Muscle of leg (tissue), 11 donors: ENCODE data around the gene ALOX5. TPM values are rescaled to one million over a fixed set of nuclear protein-coding genes. Genes with fewer than 3 reads are reported as not detected.
"Not testable (repeated sequence)": the region's sequence is repeated elsewhere in the genome, so short reads cannot be mapped to it uniquely, and the experiment has no call there.

Source experiments
- DNase-seq: peaks from one replicate; pipeline ENCODE4 v3.0.0; 2013
- H3K27ac ChIP-seq: one replicate; pipeline ENCODE4 v1.5.1; 2013; ENCODE audit warnings: mild to moderate bottlenecking, low read length, control low read depth
- H3K27me3 ChIP-seq: one replicate; pipeline ENCODE4 v1.6.1; 2013; ENCODE audit warnings: low read length; ENCODE audit not compliant: control insufficient read depth, insufficient read depth
- H3K36me3 ChIP-seq: one replicate; pipeline ENCODE4 v1.6.1; 2013; ENCODE audit warnings: low read length; ENCODE audit not compliant: control insufficient read depth, insufficient read depth
- H3K4me1 ChIP-seq: one replicate; pipeline ENCODE4 v1.6.1; 2013; ENCODE audit warnings: low read length; ENCODE audit not compliant: control insufficient read depth, insufficient read depth
- H3K4me3 ChIP-seq: one replicate; pipeline ENCODE4 v1.5.1; 2013; ENCODE audit warnings: low read length, control low read depth
- H3K9me3 ChIP-seq: replicated peaks from 2 replicates; pipeline ENCODE4 v1.6.1; 2013; ENCODE audit warnings: low read depth, low read length; ENCODE audit not compliant: control insufficient read depth
- WGBS: methylation state at CpG from one replicate; pipeline ENCODE4 v1.1.5; 2013; ENCODE audit warnings: missing lambda C conversion rate; ENCODE audit not compliant: insufficient coverage; 5-methylcytosine and 5-hydroxymethylcytosine counted together
- polyA plus RNA-seq, 8 donors: library from polyadenylated mRNA; unstranded; fragments of 120-200 nt; gene quantifications; one replicate each; pipeline versions ENCODE4 v1.2.1 to v1.2.3, GENCODE V29; 2013; ENCODE audit warnings: inconsistent platforms in 1 of 8, low replicate concordance in 1 of 8; ENCODE audit not compliant: insufficient read length in 8 of 8, insufficient read depth in 1 of 8
- total RNA-seq: library from RNA; stranded (reverse); fragments of 120-200 nt; gene quantifications from one replicate; pipeline ENCODE4 v1.2.4, GENCODE V29; 2013

The ALOX5 gene
- total and polyA plus RNA-seq, 9 donors, result 0.58 to 1.9 (median 1.2) TPM

DNA sequence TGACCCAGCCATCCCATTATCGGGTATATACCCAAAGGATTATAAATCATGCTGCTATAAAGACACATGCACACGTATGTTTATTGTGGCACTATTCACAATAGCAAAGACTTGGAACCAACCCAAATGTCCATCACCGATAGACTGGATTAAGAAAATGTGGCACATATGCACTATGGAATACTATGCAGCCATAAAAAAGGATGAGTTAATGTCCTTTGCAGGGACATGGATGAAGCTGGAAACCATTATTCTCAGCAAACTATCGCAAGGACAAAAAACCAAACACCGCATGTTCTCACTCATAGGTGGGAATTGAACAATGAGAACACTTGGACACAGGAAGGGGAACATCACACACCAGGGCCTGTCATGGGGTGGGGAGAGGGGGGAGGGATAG lies 41.0 kb downstream of the ALOX5 start:
- H3K4me1 ChIP-seq, result peaks cover 15% of the 10 kb centered on the region
- DNase-seq, H3K9me3 ChIP-seq, H3K4me3 ChIP-seq, H3K27ac ChIP-seq, H3K36me3 ChIP-seq, H3K27me3 ChIP-seq: not testable (repeated sequence)
- no CpG with 5 or more reads among the region's 5 CpGs for WGBS

DNA sequence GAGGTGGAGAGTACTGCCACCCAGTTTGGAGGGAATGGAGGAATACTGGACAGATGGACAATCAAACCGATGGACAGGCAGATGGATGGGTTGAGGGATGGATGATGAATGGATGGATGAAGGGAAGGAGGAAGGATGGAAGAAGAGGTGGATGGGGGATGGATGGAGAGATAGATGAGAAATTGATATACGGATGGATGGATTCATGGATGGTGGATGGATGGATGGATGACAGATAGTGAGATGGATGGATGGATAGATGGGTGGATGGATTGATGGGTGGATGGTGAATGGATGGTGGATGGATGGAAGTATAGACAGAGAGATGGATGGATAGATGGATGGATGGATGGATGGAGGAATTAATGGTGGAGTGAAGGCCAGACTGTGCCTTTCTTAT lies 42.6 kb downstream of the ALOX5 start:
- no peak for DNase-seq
- Histone ChIP-seq H3K4me3 (no peak overlapping the region), H3K27ac (no peak overlapping the region), H3K4me1 (peaks cover 29% of the 10 kb centered on the region), H3K9me3 (no peaks in the 10 kb centered on the region), H3K27me3 (no peaks in the 10 kb centered on the region), H3K36me3 (no peaks in the 10 kb centered on the region)
- WGBS, result 90% methylated on average over 2 of the region's 2 CpGs

DNA sequence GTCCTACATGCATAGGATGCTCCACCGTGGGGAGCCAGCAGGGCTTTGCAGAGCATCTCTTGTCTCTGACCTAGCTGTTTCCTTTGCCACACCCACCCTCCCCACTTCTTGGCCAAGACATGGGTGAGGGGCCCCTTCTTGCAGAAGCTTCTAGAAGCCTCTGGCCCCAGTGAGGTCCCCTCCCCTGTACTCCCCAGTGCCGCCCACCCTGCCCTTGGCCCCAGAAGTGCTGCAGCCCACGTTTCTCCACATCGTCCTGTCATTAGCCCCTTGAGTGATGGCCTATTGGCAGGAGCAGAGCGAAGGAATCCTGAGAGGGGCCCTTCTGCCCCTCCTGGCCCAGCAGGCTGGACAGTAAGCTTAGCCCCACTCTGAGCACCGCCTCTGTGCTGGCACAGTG lies 43.7 kb downstream of the ALOX5 start:
- H3K27ac ChIP-seq, result no peak overlapping the region
- H3K4me1 ChIP-seq, result peaks cover 40% of the 10 kb centered on the region
- no peaks in the 10 kb centered on the region for H3K27me3 ChIP-seq
- H3K9me3 ChIP-seq, result no peaks in the 10 kb centered on the region
- no peaks in the 10 kb centered on the region for H3K36me3 ChIP-seq
- H3K4me3 ChIP-seq, result no peak overlapping the region
- WGBS, result 59% methylated on average over 5 of the region's 6 CpGs
- DNase-seq, result no peak

DNA sequence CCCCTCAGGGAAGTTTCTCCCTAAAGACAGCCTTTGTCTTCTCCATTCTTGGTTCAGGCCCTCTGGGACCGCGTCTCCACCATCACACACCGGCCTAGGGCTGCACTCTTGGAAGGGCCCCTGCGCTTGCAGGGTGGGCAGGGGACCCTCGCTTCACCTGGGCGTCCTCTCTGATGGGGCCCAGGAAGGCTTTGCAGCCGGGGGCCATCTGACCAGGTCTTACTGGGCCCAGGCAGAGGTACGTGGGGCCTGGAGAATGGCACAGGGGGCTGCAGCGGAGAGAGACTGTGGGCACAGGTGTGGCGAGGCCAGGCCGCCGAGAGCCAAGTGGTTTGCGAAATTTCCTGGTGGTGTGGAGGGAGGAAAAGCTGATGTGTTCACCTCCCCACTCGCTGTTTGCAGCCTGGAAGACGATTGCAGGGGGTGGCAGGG lies 44.4 kb downstream of the ALOX5 start:
- Histone ChIP-seq H3K36me3 (no peaks in the 10 kb centered on the region), H3K4me1 (peaks cover 41% of the 10 kb centered on the region), H3K27ac (peak overlapping the region; percentile 95), H3K4me3 (peak overlapping the region; percentile 58), H3K27me3 (no peaks in the 10 kb centered on the region), H3K9me3 (no peaks in the 10 kb centered on the region)
- 47% methylated on average over 14 of the region's 15 CpGs for WGBS
- DNase-seq, result no peak

DNA sequence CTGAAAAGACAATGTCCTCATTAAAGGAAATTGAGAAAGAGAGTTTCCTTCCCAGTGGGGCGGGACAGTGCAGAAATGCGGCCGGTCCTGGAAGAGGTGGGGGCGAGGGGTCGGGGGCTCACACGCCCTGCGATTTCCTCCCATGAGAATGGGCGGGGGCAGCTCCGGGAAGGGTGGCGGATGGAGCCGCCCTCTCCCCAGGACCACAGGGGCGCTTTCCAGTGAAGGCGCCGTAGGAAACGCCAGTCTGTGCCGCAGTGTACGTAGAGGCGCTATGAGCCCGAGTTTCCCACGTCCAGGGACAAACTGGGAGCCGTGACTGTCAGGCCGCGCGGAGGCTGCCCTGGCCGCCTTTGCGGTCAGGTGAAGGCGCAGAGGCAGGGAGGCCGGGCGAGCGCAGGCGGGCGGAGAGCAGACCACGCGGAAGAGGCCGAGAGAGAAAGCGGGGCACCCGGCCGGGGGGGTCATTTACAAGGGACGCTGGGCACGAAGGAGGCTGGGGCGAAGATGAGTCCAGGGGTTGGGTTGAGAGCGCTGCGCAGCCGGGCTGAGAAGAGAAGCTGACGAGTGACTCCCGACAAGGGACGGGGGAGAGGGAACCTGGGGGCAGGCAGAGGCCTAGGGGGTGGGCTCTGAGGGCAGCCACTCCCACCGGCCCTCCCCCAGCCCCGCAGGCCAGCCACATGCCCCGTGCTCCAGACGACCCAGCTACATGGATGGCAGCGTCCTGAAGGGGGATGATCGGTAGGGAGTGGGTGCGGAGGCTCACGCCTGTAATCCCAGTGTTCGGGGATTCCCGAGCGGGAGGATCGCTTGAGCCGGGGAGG lies 45.0 kb downstream of the ALOX5 start:
- Histone ChIP-seq H3K27me3 (no peaks in the 10 kb centered on the region), H3K9me3 (no peaks in the 10 kb centered on the region), H3K27ac (peak overlapping the region; percentile 95), H3K4me3 (peak overlapping the region; percentile 58), H3K4me1 (peaks cover 41% of the 10 kb centered on the region), H3K36me3 (no peaks in the 10 kb centered on the region)
- DNase-seq, result peak; percentile 84
- WGBS, result 1% methylated on average over 56 of the region's 60 CpGs

DNA sequence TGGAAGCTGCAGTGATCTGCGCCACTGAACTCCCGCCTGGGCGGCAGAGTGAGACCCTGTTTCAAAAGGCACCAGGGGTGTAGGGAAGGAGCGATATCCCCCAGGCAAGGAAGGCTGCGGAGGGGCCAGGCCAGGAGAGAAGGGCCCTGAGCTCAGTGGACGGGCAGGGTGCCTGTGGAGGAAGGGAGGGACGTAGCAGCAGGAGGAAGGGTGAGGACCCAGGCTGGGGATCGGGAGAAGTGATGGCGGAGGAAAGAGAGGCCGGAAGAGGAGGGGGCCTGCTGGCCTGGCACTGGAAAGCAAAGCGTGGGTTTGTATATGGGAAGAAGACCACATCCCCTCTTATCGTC lies 45.6 kb downstream of the ALOX5 start:
- H3K36me3 ChIP-seq, result no peaks in the 10 kb centered on the region
- H3K9me3 ChIP-seq, result no peaks in the 10 kb centered on the region
- DNase-seq, result peak; percentile 60
- peak overlapping the region; percentile 58 for H3K4me3 ChIP-seq
- peaks cover 45% of the 10 kb centered on the region for H3K4me1 ChIP-seq
- peak overlapping the region; percentile 95 for H3K27ac ChIP-seq
- H3K27me3 ChIP-seq, result peaks cover 2% of the 10 kb centered on the region
- 4% methylated on average over 6 of the region's 12 CpGs for WGBS

DNA sequence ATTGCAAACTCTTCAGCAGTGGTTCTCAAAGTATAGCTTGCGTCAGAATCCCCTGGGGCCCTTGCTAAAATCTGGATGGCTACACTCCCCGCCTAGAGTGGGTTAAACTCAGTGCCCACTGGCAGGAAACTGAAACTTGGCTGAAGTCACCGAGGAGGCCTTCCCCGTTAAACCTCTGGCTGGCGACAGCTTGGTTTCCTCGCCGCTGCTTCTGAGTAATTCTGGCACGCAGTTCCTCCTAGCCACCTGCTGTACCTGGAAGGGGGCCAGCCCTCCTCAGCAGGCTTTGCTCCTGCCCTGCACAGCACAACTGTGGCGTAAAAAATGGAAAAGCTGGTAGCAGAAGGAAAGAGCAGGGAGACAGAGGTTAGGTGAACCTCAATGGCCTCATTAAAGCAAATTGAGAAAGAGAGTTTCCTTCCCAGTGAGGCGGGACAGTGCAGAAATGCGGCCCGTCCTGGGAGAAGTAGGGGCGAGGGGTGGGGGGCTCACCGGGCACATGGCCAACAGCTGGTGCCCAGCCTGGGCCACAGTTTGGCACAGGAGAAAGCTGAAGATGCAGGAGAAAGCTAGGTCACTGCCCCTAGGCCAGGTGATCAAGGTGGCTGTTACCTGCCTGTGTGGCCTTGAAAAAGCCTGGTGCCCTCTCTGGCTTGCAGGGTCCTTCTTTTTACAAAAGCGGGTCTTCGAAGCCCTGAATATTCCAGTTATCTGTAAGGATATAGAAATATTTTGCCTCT lies 46.6 kb downstream of the ALOX5 start:
- Histone ChIP-seq H3K27me3 (peaks cover 2% of the 10 kb centered on the region), H3K36me3 (no peaks in the 10 kb centered on the region), H3K27ac (peak overlapping the region; percentile 95), H3K9me3 (no peaks in the 10 kb centered on the region), H3K4me3 (no peak overlapping the region), H3K4me1 (peaks cover 54% of the 10 kb centered on the region)
- peak; percentile 92 for DNase-seq
- WGBS, result 24% methylated on average over 14 of the region's 16 CpGs

DNA sequence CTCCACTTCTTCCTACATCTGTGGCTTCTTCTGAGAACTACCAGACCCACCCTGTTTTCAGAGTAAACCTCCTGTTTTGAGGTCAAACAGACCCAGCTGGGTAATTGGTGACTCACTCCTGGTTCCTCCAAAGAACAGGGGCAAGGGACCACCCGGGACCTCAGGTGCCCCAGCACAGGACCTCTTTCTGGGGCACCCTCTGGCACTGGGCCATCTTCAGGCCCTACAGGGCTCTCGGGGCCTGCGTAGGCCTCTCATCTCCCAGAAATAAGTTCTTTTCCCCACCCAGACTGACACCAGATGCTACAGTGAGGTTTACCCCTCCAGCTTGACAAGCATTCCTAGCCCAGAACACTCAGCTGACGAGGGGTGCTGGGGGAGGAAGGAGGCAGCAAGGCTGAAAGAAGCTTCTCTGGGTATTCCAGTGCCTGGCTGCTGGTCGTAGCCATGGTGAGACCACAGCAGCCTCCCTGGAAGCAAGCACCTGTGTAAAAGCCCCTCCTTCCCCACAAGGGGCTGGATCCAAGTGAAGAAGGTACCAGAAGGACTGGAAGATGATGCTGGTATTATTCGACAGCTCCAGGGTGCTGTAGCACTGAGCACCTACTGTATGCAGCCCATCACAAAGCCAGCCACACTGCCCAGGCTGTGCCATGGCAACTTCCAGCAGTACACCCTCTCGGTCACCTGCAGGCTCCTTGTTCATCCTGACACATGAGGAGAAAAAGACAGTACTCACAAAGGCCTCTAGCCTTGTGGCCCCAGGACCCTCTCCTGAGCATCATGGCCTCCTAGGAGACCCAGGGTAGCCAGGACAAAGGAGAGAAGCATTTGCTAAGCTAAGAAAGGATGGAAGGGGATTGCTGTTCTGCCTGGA lies 47.4 kb downstream of the ALOX5 start:
- Histone ChIP-seq H3K4me1 (peaks cover 60% of the 10 kb centered on the region), H3K4me3 (no peak overlapping the region), H3K36me3 (no peaks in the 10 kb centered on the region), H3K27me3 (peaks cover 2% of the 10 kb centered on the region), H3K27ac (peak overlapping the region; percentile 95), H3K9me3 (no peaks in the 10 kb centered on the region)
- 89% methylated on average over 1 of the region's 7 CpGs for WGBS
- DNase-seq, result peak; percentile 41

DNA sequence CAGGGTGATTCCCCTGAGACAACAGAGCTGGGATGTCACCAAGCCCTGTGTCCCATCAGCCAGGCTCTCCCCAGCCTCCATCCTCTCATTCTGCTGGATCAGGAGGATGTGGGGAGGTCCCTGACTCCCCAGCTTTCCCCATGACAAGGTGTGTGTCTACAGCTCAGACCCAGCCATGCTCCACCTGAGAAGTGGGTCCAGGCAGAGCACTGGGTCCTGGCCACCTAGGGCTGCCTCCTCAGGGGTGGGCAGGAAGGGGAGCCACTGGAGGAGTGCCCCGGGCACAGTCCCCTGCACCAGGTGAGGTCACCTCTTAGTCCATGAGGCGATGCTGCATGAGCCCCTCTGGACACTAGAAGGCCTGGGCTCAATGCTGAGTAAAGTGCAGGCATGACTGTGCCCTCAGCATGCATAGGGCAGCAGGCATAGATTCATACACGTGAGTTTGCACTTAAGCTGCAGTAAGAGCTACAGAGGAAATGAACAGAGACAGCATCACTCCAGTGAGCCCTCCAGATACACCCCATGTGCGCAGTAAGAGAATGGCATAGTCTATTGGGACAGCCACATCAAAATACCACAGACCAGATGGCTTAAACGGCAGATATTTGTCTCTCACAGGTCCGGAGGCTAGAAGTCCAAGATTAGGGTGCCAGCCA lies 48.3 kb downstream of the ALOX5 start:
- Histone ChIP-seq H3K4me3 (no peak overlapping the region), H3K27ac (no peak overlapping the region), H3K4me1 (peaks cover 68% of the 10 kb centered on the region), H3K9me3 (no peaks in the 10 kb centered on the region), H3K36me3 (no peaks in the 10 kb centered on the region), H3K27me3 (peaks cover 4% of the 10 kb centered on the region)
- WGBS, result 60% methylated on average over 5 of the region's 6 CpGs
- no peak for DNase-seq
